HG02970 (cell line): ENCODE results near the gene RAI1.

Source experiments
- ATAC-seq: cut with Tn5 transposase; IDR thresholded peaks from one replicate; pipeline ENCODE4 v1.9.1; 2021; ENCODE audit warnings: mild to moderate bottlenecking, moderate library complexity, moderate number of reproducible peaks; ENCODE audit not compliant: unreplicated experiment, low FRiP score

The RAI1 gene

GRCh38 chr17:17728146-17728545 is 46.9 kb downstream of the RAI1 start:
- no peak for ATAC-seq

DNA sequence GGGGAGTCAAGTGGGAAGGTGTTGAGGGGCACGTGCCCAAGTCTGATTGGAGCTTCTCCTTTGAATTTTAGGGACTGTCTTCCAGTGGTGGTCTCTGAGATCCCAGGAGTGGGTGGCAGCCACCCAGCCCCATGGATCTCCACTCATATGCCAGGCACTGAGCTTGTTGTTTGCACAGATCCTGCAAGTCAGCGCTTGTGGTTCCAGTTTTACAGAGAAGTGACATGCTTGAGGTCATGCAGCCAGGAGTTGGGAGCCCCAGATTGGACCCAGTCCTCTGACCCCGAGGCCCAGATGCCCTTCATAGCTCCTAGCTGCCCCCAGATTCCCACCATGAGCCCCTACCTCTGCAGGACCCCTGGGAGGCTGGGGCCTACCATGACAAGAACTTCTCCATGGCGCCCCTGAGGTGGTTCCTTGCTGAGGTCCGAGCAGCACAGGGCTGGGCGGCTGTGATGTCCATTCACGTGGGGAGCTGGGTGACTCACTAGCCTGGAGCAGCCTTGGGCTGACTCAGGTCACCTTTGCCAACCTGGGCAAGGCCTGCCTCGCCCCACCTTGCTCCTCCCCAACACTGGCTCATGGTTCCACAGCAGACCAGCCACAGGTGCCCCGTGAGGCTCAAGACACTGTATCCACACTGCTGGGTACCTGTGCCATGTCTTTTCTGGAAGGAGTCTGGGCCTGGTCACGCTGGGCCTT is 47.4 kb downstream of the RAI1 start:
- no peak for ATAC-seq

- ATAC-seq = no peak
These were observed 48.5 kb downstream of the RAI1 start for GRCh38 chr17:17729620-17730249.

GRCh38 chr17:17730250-17730935 is 49.1 kb downstream of the RAI1 start:
- no peak for ATAC-seq

DNA sequence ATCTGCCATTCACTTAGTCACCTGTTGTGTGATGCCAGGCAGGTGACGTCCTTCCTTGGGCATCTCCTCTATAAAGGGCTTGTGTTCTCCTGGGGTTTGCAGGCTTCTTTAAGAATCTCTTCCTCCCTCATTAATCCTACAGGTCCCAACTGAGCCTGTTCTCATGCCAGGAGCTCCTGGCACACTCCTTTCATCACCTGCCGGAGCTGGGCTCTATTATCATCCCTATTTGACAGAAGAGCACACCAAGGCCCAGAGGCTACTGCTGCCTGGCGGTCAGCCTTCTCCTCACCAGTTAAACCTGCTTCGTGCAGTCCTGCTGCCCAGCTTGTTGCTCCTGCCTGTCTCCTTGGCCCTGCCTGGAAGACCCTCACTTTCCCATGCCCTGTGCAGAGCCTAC is 51.2 kb downstream of the RAI1 start:
- ATAC-seq = no peak

GRCh38 chr17:17732892-17733670 is 51.8 kb downstream of the RAI1 start:
- no peak for ATAC-seq

DNA sequence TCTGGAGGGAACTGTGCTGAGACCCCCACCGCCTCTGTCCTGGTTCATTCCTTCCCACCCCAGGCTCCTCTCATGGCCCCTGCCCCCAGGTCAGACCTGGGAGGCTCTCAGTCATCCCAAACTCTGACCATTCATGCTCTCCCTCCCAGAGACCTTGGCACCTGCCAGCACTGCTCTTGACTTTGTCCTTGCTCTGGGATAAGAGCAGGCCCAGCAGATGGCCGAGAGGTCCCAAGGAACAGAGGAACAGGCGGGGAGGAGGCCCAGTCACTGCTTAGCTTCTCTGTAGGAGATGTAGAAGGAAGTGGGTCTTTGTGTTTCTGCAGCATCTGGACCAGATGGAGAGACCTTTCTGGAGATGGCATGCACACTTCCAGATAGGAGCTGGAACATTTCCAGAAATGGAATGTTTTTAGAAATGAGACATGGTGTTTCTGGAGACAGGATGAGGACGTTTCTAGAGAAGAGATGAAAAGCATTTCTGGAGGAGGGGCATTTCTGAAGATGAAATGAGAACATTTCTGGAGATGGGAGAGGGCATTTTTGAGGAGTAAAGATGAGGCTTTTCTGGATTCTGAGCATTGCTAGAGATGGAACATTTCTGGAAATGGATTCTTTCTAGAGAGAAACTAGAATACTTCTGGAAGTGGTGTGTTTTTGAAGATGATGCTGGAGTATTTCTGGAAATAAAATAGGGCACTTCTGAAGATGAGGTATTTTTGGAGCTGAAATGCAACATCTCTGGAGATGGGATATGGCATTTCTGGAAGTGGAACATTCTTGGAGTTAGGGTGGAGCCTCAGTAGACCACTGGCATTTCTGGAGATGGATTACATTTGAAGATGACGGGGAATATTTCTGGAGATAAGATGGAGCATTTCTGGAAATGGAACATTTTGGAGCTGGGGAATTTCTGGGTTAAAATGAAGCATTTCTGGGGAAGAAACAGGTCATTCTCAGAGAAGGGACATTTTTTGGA is 55.2 kb downstream of the RAI1 start:
- ATAC-seq = no peak

GRCh38 chr17:17737961-17738894 is 57.0 kb downstream of the RAI1 start:
- no peak for ATAC-seq

GRCh38 chr17:17738901-17739300 is 57.6 kb downstream of the RAI1 start:
- no peak for ATAC-seq

- no peak for ATAC-seq
These were observed 58.3 kb downstream of the RAI1 start for GRCh38 chr17:17739388-17740066.

DNA sequence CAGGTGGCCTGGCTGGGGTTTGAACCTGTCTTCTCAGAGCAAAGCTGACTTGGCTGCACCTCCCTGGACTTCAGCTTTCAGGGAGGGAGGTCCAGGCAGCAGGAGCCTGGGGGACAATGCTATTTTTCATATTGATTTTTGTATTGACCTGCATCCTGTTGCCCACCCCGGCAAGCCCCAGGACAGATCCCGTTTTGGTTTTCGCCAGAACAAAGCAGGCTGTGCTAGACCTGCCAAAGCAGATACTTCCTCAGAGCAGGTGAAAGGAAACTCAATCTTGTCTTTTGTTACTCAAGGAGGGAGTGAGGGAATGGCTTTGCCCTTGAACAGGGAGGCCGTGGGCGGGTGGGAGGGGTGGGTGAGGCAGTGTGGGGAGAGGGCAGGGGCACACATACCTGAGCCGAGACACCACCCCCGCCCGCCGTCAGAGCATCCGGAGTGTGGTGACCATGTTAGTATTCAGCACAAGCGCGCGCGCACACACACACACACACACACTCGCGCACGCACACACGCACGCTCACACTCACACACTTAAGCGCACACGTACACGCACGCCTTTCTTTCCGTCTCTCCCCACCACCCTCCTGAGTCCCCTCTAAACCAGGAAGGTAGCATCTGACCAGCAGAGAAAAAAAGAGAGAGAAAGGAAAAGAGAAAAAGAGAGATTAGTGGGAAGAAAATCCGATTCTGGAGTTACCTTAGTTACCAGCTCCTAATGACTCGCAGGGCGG is 59.5 kb downstream of the RAI1 start:
- no peak for ATAC-seq

DNA sequence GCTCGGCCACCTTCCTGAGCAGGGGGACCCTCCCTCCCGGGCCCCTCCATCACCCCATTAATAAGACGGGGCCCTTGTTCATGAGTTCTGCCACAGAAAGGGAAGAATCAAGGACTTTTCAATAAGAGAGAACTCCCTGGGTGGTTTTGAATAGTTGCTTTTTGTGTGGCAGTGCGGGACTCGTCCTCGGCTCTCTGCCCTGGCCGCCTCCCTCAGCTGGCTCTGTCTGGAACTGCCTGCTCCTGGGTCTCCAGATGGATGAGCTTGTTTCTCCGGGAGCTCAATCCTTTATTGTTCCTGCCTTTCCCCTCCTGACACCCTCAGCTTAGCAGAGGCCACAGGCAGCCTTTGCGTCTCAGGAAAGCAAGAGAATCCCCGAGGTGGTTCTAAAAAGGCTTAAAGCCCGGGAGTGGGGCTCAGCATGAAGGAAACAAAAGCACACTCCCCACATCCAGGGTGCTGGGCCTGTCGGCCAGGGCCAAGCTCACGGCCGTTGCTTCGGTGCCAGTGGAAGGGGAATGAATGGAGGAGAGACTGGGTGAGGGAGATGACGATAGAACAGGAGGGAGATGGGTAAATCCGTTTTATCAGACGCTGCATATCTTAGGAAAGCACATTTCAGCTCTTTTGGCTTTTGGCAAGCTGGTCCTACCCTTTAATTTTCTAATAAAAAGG is 60.2 kb downstream of the RAI1 start:
- ATAC-seq = no peak

DNA sequence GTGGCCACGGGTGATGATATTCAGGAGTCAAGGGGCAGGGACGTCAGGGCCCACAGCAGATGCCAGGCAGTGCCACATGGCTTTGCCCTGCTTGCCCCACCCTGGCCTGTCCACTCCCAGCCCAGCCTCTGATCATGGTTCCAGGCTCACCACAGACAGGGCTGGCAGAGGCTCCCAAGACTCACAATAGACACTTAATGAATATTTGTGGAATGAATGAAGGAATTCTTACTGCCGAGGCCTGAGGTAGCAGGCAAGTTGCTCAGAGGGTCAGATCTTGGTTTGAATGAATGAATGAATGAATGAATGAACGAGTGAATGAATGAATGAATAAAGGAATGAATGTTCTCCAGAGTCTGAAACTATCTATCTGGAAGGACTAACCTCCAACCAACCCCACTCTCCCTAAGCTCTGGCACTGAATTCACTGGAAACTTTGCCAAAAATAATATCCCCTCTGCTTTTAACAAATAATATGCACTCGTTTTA is 60.9 kb downstream of the RAI1 start:
- ATAC-seq = no peak

DNA sequence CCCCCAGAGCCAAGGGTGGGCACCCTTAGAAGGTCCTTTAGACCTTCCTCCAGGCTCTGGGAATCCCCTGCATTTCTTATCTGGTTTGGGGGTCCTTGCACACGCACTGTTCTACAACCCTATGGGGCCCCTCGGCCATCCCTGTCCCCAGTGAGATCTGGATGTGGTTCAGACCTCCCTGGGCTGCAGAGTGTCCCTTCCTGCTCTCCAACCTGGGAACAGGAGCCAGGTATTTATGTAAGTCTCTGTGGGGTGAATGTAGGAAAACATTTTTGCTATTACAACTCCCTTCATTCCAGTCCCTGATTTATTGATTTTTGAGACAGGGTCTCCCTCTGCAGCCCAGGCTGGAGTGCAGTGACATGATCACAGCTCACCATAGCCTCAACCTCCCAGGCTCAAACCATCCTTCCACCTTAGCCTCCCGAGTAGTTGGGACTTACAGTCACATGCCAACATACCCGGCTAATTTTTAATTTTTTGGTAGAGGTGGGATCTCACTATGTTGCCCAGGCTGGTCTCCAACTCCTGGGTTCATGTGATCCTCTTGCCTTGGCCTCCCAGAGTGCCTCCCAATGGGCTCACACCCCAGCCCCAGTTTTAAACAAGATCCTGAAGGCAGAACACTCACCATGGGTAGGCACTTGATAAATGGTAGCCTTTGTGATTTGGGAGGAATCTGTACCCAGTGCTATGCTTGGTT is 61.6 kb downstream of the RAI1 start:
- no peak for ATAC-seq

GRCh38 chr17:17743391-17744112 is 62.3 kb downstream of the RAI1 start:
- no peak for ATAC-seq

- ATAC-seq = no peak
These were observed 62.9 kb downstream of the RAI1 start for GRCh38 chr17:17744116-17744515.
